KMS-11 (cell line): Measurements from ENCODE around the gene EIPR1.

ENCODE experiments used
- H2AFZ ChIP-seq: fragments of 200-600 bp; sonication (generic); 2 replicates; pipeline ENCODE4 v1.6.1; 2016; ENCODE audit warnings: antibody characterized with exemption, mixed run types, low read depth
- H3K27ac ChIP-seq: fragments of 200-600 bp; sonication (generic); 2 replicates; pipeline ENCODE4 v1.6.1; 2016; ENCODE audit warnings: mild to moderate bottlenecking, mixed run types
- H3K27me3 ChIP-seq: fragments of 200-600 bp; sonication (generic); 2 replicates; pipeline ENCODE4 v1.6.1; 2017; ENCODE audit warnings: mild to moderate bottlenecking, low read depth, mixed run types, moderate library complexity; ENCODE audit not compliant: insufficient read depth
- H3K36me3 ChIP-seq: fragments of 200-600 bp; sonication (generic); 2 replicates; pipeline ENCODE4 v1.6.1; 2017; ENCODE audit warnings: mild to moderate bottlenecking, mixed run types; ENCODE audit not compliant: insufficient read depth
- H3K4me1 ChIP-seq: fragments of 200-600 bp; sonication (generic); 2 replicates; pipeline ENCODE4 v1.6.1; 2016; ENCODE audit warnings: mild to moderate bottlenecking, low read depth, mixed run types; ENCODE audit not compliant: poor library complexity, severe bottlenecking
- H3K4me2 ChIP-seq: fragments of 200-600 bp; sonication (generic); 2 replicates; pipeline ENCODE4 v1.7.0; 2016; ENCODE audit warnings: mild to moderate bottlenecking, mixed run types
- H3K4me3 ChIP-seq: fragments of 200-600 bp; sonication (generic); IDR thresholded peaks from 2 replicates; pipeline ENCODE4 v1.6.1; 2017; ENCODE audit warnings: low read depth, low read length, mixed read lengths; ENCODE audit not compliant: insufficient read depth
- H3K79me2 ChIP-seq: fragments of 200-600 bp; sonication (generic); 2 replicates; pipeline ENCODE4 v1.6.1; 2016; ENCODE audit warnings: low read depth, mixed run types; ENCODE audit not compliant: insufficient read depth
- H3K9ac ChIP-seq: fragments of 200-600 bp; sonication (generic); 2 replicates; pipeline ENCODE4 v1.6.1; 2016; ENCODE audit warnings: mild to moderate bottlenecking, mixed run types
- H4K20me1 ChIP-seq: fragments of 200-600 bp; sonication (generic); 2 replicates; pipeline ENCODE4 v1.6.1; 2016; ENCODE audit warnings: mild to moderate bottlenecking, mixed run types; ENCODE audit not compliant: insufficient read depth
- TF ChIP-seq, protein P1 (sequence below): fragments of 200-600 bp; sonication (generic); conservative IDR thresholded peaks from 2 replicates; pipeline ENCODE4 v1.6.1; 2017; ENCODE audit warnings: low read depth, mild to moderate bottlenecking, antibody characterized with exemption, low read length, moderate library complexity, mixed read lengths

EIPR1 gene

DNA sequence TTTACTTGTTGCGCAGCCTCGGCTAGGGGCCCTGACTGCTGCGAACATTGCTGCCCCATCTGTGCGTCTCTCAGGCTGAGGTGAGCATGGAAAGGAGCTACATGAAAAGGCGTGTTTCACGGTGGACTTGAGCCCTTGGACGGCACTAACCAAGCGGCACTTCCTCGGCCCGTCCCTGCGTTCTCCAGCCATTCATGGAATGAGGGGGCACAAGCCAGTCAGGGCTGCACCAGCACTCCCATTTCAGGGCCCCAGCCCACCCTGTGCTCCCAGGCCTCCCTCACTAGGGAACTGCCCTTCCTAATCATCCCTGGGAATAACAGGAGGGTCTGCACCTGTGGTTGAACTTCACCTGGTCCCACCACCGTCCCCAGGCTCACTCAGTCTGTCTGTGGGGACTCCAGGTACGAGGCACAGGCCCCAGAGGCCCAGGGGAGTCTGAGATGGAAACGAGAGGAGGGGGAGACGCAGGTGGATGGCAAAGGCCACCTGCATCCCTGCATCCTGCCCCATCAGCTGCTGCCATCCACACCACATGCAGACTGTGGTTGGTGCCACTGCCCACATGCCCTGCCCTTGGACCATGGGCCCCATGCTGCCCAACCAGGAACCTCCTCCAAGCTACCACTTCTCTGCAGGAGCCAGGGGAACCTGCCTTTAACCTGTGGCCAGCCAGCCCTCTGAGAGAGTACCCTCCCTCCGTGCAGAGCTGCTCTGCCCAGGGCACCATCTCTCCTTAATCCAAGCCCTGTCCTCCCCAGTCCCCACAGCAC is 99.7 kb downstream of the EIPR1 start:
- no peaks in the 10 kb centered on the region for H4K20me1 ChIP-seq
- no peak overlapping the region for H3K4me3 ChIP-seq
- H3K9ac ChIP-seq: no peak overlapping the region
- TF ChIP-seq, protein P1, sequence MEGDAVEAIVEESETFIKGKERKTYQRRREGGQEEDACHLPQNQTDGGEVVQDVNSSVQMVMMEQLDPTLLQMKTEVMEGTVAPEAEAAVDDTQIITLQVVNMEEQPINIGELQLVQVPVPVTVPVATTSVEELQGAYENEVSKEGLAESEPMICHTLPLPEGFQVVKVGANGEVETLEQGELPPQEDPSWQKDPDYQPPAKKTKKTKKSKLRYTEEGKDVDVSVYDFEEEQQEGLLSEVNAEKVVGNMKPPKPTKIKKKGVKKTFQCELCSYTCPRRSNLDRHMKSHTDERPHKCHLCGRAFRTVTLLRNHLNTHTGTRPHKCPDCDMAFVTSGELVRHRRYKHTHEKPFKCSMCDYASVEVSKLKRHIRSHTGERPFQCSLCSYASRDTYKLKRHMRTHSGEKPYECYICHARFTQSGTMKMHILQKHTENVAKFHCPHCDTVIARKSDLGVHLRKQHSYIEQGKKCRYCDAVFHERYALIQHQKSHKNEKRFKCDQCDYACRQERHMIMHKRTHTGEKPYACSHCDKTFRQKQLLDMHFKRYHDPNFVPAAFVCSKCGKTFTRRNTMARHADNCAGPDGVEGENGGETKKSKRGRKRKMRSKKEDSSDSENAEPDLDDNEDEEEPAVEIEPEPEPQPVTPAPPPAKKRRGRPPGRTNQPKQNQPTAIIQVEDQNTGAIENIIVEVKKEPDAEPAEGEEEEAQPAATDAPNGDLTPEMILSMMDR: no peak
- no peak overlapping the region for H3K27ac ChIP-seq
- no peaks in the 10 kb centered on the region for H3K36me3 ChIP-seq
- no peak overlapping the region for H2AFZ ChIP-seq
- H3K27me3 ChIP-seq: no peaks in the 10 kb centered on the region
- no peaks in the 10 kb centered on the region for H3K79me2 ChIP-seq
- H3K4me1 ChIP-seq: no peaks in the 10 kb centered on the region
- H3K4me2 ChIP-seq: no peak overlapping the region

DNA sequence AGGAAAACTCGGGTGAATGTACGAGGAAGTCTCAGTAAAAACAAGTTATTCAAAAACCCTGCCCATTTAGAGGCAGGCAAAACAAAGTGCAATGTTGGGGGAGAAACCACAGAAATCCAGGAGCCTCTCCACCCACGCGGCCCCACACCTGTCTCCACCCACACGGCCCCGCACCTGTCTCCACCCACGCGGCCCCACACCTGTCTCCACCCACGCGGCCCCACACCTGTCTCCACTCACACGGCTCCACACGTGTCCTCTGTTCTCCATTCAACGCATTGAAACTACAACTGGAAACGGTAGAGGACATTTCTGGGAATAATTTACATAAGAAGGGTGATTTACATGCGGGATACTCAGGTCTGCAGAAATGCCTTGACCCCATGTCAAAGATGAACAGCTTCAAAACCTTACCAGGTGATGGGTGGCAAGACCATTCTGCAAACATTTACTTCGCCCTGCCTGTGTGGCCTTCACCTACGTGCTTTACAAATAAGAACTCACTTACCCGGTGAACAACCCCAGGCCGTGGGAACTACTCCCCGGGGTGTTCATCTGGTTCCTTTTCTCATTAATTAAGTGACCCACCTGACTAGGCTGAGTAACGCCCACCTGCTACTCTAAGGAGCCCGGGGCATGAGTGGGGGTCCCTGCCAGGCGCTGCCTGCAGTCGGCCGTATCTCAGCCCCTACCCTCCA is 100.4 kb downstream of the EIPR1 start:
- Histone ChIP-seq H3K27ac (no peak overlapping the region), H3K4me3 (no peak overlapping the region), H3K4me2 (no peak overlapping the region), H3K4me1 (no peaks in the 10 kb centered on the region), H3K36me3 (no peaks in the 10 kb centered on the region), H3K9ac (no peak overlapping the region), H2AFZ (no peak overlapping the region), H3K27me3 (no peaks in the 10 kb centered on the region), H3K79me2 (no peaks in the 10 kb centered on the region), H4K20me1 (no peaks in the 10 kb centered on the region)
- TF ChIP-seq, protein P1: no peak

DNA sequence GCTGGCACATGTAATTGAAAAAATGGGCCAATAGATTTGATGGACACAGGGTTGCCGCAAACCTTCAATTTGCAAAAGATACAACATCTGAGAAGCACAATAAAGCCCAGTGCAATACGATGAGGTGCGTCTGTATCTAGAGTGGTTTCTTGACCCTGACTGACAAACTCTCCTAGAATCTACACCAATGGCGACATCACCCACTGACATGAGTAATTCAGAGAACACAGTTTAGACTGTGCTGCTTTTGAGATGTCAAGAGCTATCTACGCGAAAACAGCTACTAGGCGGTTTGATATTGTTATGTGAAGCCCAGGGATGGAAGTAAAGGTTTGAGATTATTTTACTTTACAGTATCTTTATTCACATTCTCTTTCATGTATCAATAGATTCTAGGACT is 104.9 kb downstream of the EIPR1 start:
- H3K27me3 ChIP-seq: no peaks in the 10 kb centered on the region
- no peak overlapping the region for H3K4me3 ChIP-seq
- H3K36me3 ChIP-seq: no peaks in the 10 kb centered on the region
- H4K20me1 ChIP-seq: no peaks in the 10 kb centered on the region
- TF ChIP-seq, protein P1: no peak
- no peaks in the 10 kb centered on the region for H3K79me2 ChIP-seq
- no peak overlapping the region for H3K27ac ChIP-seq
- no peaks in the 10 kb centered on the region for H3K4me1 ChIP-seq
- no peak overlapping the region for H2AFZ ChIP-seq
- no peak overlapping the region for H3K4me2 ChIP-seq
- no peak overlapping the region for H3K9ac ChIP-seq

DNA sequence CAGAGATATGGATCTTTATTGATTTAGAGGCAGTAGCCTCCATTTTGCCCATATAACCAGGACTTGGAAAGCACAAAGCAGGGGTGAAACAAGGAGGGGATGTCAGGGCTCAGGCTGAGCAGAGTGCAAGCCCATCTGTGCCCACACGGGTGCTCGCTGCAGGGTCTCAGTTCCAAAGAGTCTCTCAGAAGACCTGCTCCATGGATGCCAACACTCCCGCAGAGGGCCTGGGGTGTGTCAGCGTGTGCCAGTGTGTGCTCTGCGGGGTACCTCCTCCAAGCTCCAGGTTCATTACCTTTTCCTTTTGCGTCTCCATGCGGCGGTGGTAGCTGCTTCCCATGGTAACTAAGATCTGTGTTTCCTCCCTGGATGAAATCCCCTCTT is 107.5 kb downstream of the EIPR1 start:
- H3K27ac ChIP-seq: no peak overlapping the region
- H3K4me3 ChIP-seq: no peak overlapping the region
- no peaks in the 10 kb centered on the region for H3K4me1 ChIP-seq
- no peaks in the 10 kb centered on the region for H3K36me3 ChIP-seq
- H2AFZ ChIP-seq: no peak overlapping the region
- H4K20me1 ChIP-seq: no peaks in the 10 kb centered on the region
- TF ChIP-seq, protein P1: no peak
- no peak overlapping the region for H3K4me2 ChIP-seq
- H3K27me3 ChIP-seq: no peaks in the 10 kb centered on the region
- no peaks in the 10 kb centered on the region for H3K79me2 ChIP-seq
- no peak overlapping the region for H3K9ac ChIP-seq
